Measurements from ENCODE around the gene ARFGEF2. TPM values are rescaled to one million over a fixed set of nuclear protein-coding genes. Genes with fewer than 3 reads are reported as not detected.
"Not testable (repeated sequence)": the region's sequence is repeated elsewhere in the genome, so short reads cannot be mapped to it uniquely, and the experiment has no call there.

Gene ARFGEF2
- total RNA-seq, 6 donors from 2014 or later: 22.4 to 94.3 (median 32.2) TPM

- Histone ChIP-seq H3K9me3 (no peaks in the 10 kb centered on the region), H3K4me3 (no peak overlapping the region), H3K27me3 (no peaks in the 10 kb centered on the region), H3K4me1 (no peaks in the 10 kb centered on the region), H3K36me3 (peaks cover 44 to 97% (median 59%) of the 10 kb centered on the region in 4 donors), H3K27ac (no peak overlapping the region)
- DNase-seq: no peak
- TF ChIP-seq POLR2A (IDR thresholded peaks at IDR 0.05) (no peak), EP300 (IDR thresholded peaks at IDR 0.05) (no peak), CTCF (IDR thresholded peaks at IDR 0.05) (no peak), POLR2AphosphoS5 (IDR thresholded peaks at IDR 0.05) (no peak)
- WGBS, 2 donors: 43 to 89% methylated on average over 2 of the region's 2 CpGs
- ATAC-seq (ENCODE audit: low FRiP score in 2 of 2): no peak
Measured at GRCh38 chr20:49074521-49074920, 153.0 kb downstream of the ARFGEF2 start.

GRCh38 chr20:49078310-49078709 is 156.8 kb downstream of the ARFGEF2 start:
- Histone ChIP-seq H3K4me3 (no peak overlapping the region), H3K27me3 (no peaks in the 10 kb centered on the region), H3K36me3 (peaks cover 44 to 97% (median 70%) of the 10 kb centered on the region in 4 donors), H3K9me3 (no peaks in the 10 kb centered on the region), H3K4me1 (no peaks in the 10 kb centered on the region), H3K27ac (no peak overlapping the region)
- TF ChIP-seq POLR2A (IDR thresholded peaks at IDR 0.05) (no peak), EP300 (IDR thresholded peaks at IDR 0.05) (no peak), CTCF (IDR thresholded peaks at IDR 0.05) (no peak), POLR2AphosphoS5 (IDR thresholded peaks at IDR 0.05) (no peak)
- DNase-seq: no peak
- no peak for ATAC-seq (ENCODE audit: low FRiP score in 2 of 2)
- 90 to 95% methylated on average over 3 of the region's 3 CpGs for WGBS, 2 donors

DNA sequence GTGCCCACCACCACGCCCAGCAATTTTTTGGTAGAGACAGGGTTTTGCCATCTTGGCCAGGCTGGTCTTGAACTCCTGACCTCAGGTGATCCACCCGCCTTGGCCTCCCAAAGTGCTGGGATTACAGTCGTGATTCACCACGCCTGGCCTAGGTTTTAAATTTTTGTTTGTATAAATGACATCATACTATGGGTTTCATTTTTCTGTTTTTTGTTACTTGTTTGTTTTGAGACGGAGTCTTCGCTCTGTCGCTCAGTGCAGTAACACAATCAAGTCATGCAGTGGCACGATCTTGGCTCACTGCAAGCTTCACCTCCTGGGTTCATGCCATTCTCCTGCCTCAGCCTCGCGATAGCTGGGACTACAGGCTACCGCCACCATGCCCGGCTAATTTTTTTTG is 160.8 kb downstream of the ARFGEF2 start:
- not testable (repeated sequence) for ATAC-seq (ENCODE audit: low FRiP score in 2 of 2); H3K27ac ChIP-seq; H3K4me1 ChIP-seq; H3K4me3 ChIP-seq; DNase-seq; H3K9me3 ChIP-seq; H3K27me3 ChIP-seq
- peaks cover 32 to 100% (median 73%) of the 10 kb centered on the region in 4 donors for H3K36me3 ChIP-seq
- WGBS, 2 donors: 97% methylated on average over 12 of the region's 12 CpGs

Small RNAs within 50 kb of the gene (small RNA-seq; reads per million reads assigned to genes)
- gene SNAP23P1: 0 reads per million in 4 donors

Other genes with a start within 250 kb of the ARFGEF2 start
- 100 to 1,000 TPM in 2 of 6 donors, 10 to 100 TPM in 4; 42.8 to 177 (median 74.6) TPM for gene PREX1, start 93.7 kb upstream of the ARFGEF2 start, total RNA-seq
- 10 to 100 TPM; 10.4 to 40.4 (median 27.2) TPM for gene CSE1L, start 124.6 kb downstream of the ARFGEF2 start, total RNA-seq